Limb (tissue), 2 donors: ENCODE data around the gene CHL1.

Source experiments
- DNase-seq, 2 donors: peaks; one replicate each; pipeline ENCODE4 v3.0.0-alpha.2; 2016; ENCODE audit errors: extremely low spot score in 2 of 2

The CHL1 gene

DNA sequence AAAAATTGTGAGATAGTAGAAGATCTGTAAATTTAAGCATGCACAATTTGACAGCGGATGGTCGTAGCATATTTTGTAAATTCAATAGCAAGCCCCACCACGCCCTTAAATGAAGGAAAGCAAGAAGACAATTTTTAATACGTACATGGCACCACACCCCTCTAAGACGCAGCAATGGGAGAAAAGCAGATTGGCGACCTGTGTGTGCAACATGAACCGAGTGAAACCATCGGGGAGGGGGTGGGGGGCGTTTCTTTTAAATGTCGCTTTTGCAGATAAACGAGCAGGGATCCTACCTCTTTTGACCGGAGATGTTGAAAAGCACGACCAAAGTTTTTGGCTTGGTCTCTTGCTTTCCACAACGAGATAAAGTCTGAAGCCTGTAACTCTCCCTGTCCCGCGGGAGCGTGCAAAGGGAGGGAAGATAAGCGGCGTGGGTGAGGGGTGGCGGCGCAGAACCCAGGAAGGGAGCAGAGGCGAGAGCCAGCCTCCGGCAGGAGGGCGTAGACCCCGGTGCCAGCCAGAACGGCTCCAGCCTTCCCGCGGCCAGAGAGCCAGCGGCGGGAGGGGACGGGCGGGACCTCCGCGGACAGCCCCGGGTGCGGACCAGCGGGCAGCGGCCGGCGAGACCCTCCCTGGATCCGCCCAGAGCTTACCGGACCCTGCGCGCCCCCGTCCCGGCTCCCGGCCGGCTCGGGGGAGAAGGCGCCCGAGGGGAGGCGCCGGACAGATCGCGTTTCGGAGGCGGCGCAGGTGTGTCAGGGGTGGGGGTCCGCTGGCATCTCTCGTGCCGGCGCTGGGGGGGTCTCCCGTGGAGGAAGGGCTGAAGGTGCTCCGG lies at the start of gene CHL1:
Gene CHL1, plus strand, starts transcription at position 453 of the 838 bp plus-strand sequence. CDS start 123,014 bp downstream, outside the sequence.
- DNase-seq, result peak in 1 of 2 donors; percentile 62

DNA sequence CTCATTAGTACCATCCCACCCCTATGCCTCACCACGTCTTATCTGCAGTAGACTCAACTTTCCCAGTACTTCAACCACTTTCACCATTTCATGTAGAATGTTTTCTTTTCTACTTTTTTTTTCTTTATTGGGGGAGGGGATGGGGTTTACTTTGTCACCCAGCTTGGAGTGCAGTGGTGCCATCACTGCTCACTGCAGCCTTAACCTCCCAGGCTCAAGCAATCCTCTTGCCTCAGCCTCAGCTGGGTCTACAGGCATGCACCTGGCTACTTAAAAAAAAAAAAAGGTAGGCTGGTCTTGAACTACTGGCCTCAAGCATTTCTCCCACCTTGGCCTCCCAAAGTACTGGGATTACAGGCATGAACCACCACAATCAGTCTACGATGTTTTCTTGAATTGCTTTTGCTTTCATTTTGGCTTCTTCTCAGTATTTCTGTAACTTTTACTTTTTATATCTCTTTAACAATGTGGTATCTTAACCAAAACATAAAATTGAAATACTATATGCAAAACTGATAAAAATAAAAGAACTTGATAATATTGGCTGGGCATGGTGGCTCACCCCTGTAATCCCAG lies 44.9 kb upstream of the CHL1 start:
- DNase-seq, result no peak

DNA sequence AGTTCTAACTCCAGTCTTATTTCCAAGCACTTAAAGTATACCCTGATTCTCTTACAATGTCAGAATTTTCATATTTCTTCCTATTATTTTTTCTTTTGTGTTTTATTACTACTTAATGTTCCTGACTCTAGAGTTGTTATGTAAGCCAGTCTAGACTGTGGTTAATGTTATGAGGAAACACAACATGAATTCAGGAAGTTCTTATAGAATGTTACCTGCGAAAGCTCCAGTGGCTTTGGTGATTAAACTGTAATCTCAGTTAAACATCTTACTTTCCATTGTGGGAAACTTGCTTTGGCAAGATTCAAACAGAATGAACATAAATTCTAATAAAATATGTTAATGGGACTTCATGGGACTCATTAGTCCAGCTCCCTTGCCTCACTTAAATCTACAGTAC lies 36.6 kb upstream of the CHL1 start:
- DNase-seq, result no peak

DNA sequence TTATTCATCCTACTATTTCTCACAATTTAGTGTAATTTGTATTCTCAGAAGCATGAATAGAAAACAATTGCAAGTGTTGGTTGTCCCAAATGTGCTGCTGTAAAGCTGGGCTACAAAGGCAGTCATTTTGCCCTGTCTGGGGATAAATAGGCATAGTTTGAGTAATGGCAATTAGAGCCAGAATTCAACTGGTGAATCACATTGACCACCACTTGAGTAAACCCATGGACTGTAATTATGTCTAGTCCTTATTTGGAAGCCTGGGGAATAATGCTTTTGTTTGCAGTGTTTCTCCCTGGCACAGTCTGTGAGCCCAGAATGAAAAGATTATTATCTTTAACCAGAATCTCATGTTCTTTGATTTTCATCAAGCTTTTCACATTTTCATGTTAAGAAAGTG lies 30.5 kb upstream of the CHL1 start:
- no peak for DNase-seq

- DNase-seq, result no peak
Measured at GRCh38 chr3:166799-167198, 29.8 kb upstream of the CHL1 start.

- no peak for DNase-seq
Measured at GRCh38 chr3:173886-174285, 22.7 kb upstream of the CHL1 start.

GRCh38 chr3:184976-185375 lies 11.6 kb upstream of the CHL1 start:
- DNase-seq, result no peak

- no peak for DNase-seq
Measured at GRCh38 chr3:192215-192929, 4.2 kb upstream of the CHL1 start.

DNA sequence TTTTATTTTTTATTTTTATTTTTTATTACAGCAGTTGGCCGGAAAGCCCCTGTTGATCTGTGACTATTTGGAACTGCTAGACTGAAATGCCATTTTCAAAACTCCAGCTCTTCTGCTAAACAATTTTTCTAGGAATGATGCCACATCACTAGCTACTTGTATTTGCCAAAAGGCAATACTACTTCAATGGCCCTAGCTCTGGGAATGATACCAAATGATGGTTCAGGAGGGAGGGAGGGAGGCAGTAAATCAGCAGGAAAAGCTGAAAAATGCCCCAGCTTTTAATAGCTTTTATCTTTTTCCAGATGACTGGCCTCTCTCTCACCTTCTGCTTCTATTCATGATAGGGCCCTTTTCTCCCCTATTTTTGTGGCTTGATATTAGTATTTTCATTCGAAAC lies 2.6 kb upstream of the CHL1 start:
- no peak for DNase-seq

GRCh38 chr3:194421-194820 lies 2.1 kb upstream of the CHL1 start:
- no peak for DNase-seq

GRCh38 chr3:195666-196065 lies 897 bp upstream of the CHL1 start:
- DNase-seq, result no peak

DNA sequence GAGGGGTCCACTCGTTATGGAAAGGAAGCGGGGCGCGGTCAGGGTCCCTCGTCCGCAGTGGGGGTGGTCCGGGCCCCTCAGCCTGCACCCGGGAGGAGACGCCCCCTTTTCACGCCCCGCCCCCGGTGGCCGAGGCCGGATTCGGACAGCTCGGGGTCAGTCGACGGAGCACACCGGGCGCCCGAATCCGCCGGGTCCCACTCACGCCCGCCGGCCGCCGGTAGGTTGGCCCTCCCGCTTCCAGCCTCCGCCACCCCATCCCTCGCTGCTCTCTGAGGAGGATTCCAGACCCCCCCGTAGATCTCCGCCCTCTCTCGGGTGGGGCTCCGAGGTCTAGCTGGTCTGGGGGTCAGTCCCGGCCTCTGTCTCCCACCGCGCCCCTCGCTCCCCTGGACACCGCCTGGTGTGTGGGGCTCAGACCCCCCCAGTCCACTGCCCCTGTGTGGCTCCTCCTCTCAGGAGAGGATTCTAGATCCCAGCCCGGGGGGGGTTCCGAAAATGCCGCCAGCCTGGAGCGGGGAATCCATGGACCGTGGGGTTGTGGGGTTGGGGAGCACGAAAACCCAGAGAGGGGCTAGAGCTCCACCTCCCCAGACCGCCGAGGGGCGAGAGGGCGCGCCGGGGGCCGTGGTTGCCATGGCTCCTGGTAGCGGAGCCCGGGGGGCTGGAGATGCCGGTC lies 725 bp downstream of the CHL1 start:
- peak in 1 of 2 donors; percentile 67 for DNase-seq

- DNase-seq, result peak in 1 of 2 donors; percentile 71
Measured at GRCh38 chr3:197828-198491, 1.4 kb downstream of the CHL1 start.

GRCh38 chr3:199835-200234 lies 3.3 kb downstream of the CHL1 start:
- DNase-seq, result no peak

DNA sequence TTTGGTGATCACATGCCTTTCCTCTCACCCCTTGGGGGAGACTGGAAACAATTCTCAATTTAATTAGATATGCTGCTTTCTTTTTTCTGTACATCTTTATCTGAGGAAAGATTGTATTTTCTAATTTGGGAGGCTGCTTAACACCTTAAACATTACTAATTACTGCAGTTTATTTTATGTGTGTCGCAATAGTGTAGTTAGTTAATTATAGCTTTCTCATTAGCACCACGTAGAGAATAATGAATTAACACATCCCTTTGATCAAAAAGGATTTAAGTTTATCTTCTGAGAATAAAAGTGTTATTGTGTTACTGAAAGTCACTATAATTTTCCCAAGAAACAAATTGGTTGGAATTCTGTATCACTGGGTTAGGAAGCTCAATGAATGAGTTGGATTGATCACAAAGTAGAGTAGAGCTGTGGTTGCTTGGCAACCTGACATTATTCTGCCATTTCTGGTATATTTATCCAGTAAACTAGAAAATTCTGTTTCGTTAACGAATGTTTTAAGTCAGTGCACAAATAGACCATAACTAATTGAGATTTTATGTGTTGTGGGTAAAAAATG lies 4.3 kb downstream of the CHL1 start:
- no peak for DNase-seq

DNA sequence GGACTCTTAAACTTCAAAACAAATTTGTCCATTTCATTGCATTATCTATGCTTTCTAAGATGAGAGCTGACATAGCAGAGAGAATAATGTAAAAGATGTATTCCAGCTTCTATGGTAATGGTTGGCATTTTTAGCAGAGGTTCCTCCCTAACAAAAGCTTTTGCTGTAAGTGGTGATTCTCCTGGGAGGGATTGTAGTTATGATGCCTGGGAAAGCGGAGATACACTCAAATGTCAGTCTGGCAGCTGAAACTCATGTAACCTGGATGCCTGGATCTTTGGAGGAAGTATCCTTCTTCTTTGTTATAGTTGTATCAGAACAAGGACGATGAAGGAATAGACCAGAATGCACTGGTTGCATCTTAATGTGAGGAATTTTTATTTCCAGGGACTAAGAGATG lies 7.5 kb downstream of the CHL1 start:
- DNase-seq, result no peak

DNA sequence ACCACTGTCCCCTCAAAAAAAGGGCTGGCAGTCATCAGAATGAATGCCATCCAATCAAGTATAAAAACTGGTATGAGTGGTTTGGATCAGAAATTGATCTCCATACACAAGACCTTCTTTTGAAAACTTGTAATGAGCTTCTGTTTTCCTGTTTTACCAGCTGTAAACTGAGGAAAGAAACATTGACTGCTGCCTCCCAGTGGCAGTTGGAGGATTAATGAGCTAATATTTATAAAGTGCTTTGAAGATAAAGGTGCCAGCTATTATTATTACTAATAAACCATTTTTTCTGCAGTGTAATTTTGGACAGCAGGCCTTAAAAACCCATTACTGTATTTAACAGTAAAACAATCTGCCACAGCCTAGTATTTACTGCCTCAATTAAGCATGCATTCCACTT lies 11.4 kb downstream of the CHL1 start:
- DNase-seq, result no peak

DNA sequence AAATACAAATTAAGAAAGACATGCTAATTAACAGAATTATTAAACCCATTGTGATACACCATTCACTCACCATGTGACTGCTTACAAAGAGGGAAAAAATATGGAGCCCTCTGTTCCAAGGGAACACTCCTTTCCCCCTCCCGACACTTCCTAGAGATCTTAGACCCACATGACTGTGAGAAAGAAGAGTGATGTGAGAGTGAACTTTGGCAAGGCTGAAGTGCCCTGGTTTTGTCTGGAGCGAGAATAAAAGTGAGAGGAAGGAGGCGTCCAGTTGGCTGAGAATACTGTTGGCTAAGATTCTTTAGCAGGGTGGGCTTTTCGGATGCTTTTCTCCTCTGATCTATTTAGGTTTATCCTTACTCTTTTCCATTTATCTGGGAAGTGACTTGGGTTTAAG lies 14.1 kb downstream of the CHL1 start:
- no peak for DNase-seq

DNA sequence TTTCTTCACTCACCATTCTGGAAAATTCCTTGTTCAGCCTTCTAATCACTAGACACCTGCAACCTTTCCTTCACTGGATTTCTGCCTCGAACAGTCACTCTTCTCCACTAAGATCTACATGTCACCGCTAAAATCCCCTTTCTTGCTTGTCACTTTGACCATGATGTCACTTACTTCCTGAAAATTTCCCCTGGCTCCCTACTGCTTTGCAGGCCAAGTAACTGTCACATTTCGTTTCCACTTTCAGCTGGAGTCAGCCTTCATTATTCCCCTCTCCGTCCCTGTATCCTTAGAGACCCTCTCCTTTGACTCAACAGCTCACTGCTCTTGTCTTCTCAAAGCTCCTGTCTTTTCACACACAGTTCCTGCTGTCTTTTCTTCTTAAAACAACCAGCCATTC lies 15.9 kb downstream of the CHL1 start:
- no peak for DNase-seq

- DNase-seq, result no peak
Measured at GRCh38 chr3:217099-217813, 20.7 kb downstream of the CHL1 start.
